OCI-LY1 (cell line): ENCODE data around the gene AHDC1.

Experiments
- EZH2 ChIP-seq: fragments of 200-600 bp; sonication (generic), shearing (Covaris generic); IDR thresholded peaks from 2 replicates; pipeline ENCODE4 v1.8.0; 2017; ENCODE audit warnings: borderline replicate concordance, mixed run types, mild to moderate bottlenecking, antibody characterized with exemption, low read length, moderate library complexity, mixed read lengths
- TF ChIP-seq, protein P1 (sequence below): fragments of 200-600 bp; sonication (generic), shearing (Covaris generic); IDR thresholded peaks from 2 replicates; pipeline ENCODE4 v1.5.1; 2017; ENCODE audit warnings: mild to moderate bottlenecking, antibody characterized with exemption, low read length, moderate library complexity, mixed read lengths

DNA sequence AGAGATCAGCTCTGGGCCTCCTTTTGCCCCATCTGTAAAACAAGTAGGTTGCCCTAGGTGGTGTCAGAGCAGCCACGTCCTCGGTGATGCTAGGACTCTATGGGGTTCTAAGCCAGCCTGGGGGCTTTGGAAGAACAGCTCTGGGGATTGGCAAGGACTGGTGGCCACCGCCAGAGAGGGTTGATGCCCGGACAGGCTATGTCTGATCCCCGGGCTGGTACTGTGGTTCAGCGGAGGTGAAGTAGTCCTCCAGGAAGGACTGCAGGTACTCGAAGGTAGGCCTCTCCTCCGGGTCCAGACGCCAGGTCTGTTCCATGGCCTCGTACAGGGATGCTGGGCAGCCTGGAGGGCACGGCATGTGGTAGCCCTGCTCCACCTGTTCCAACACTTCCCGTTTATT is 8.8 kb upstream of the AHDC1 start:
- TF ChIP-seq, protein P1, sequence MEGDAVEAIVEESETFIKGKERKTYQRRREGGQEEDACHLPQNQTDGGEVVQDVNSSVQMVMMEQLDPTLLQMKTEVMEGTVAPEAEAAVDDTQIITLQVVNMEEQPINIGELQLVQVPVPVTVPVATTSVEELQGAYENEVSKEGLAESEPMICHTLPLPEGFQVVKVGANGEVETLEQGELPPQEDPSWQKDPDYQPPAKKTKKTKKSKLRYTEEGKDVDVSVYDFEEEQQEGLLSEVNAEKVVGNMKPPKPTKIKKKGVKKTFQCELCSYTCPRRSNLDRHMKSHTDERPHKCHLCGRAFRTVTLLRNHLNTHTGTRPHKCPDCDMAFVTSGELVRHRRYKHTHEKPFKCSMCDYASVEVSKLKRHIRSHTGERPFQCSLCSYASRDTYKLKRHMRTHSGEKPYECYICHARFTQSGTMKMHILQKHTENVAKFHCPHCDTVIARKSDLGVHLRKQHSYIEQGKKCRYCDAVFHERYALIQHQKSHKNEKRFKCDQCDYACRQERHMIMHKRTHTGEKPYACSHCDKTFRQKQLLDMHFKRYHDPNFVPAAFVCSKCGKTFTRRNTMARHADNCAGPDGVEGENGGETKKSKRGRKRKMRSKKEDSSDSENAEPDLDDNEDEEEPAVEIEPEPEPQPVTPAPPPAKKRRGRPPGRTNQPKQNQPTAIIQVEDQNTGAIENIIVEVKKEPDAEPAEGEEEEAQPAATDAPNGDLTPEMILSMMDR = no peak
- no peak for TF ChIP-seq EZH2
